MG63 (cell line): ENCODE measurements around the gene GNAI3. TPM values are rescaled to one million over a fixed set of nuclear protein-coding genes. Genes with fewer than 3 reads are reported as not detected.
"Not testable (repeated sequence)": the region's sequence is repeated elsewhere in the genome, so short reads cannot be mapped to it uniquely, and the experiment has no call there.

Experiments used
- DNase-seq: peaks from one replicate; pipeline ENCODE4 v3.0.0-alpha.2; 2020
- H3K27me3 ChIP-seq: fragments of 250-450 bp; sonication (Bioruptor Pico); 2 replicates; pipeline ENCODE4 v1.5.1; 2020; ENCODE audit warnings: mild to moderate bottlenecking, moderate library complexity
- H3K36me3 ChIP-seq: fragments of 250-450 bp; sonication (Bioruptor Pico); 2 replicates; pipeline ENCODE4 v1.5.1; 2020; ENCODE audit warnings: mild to moderate bottlenecking, moderate library complexity
- H3K4me3 ChIP-seq: fragments of 250-450 bp; sonication (Bioruptor Pico); 2 replicates; pipeline ENCODE4 v1.5.1; 2020; ENCODE audit warnings: mild to moderate bottlenecking, moderate library complexity
- H3K9me3 ChIP-seq: fragments of 250-450 bp; sonication (Bioruptor Pico); 2 replicates; pipeline ENCODE4 v1.5.1; 2020; ENCODE audit warnings: mild to moderate bottlenecking, moderate library complexity
- total RNA-seq: library from RNA; depleted of rRNA; stranded (reverse); fragments of >200 nt; shearing (Covaris generic); gene quantifications from 2 replicates; pipeline ENCODE4 v1.2.3, GENCODE V29; 2014; ENCODE audit warnings: low replicate concordance; rRNA removed

The GNAI3 gene
- total RNA-seq, 1 experiment from 2014 or later = 17.0 TPM

GRCh38 chr1:109653306-109653705 lies 104.9 kb downstream of the GNAI3 start:
- Histone ChIP-seq H3K36me3 (no peaks in the 10 kb centered on the region), H3K27me3 (no peaks in the 10 kb centered on the region), H3K9me3 (no peaks in the 10 kb centered on the region), H3K4me3 (no peak overlapping the region)
- no peak for DNase-seq

GRCh38 chr1:109654519-109654918 lies 106.1 kb downstream of the GNAI3 start:
- Histone ChIP-seq H3K27me3 (no peaks in the 10 kb centered on the region), H3K4me3 (no peak overlapping the region), H3K9me3 (no peaks in the 10 kb centered on the region), H3K36me3 (peaks cover 2% of the 10 kb centered on the region; the same call in 1 of the 2 replicates)
- DNase-seq = no peak

GRCh38 chr1:109655615-109656519 lies 107.5 kb downstream of the GNAI3 start, which contains the start of gene GSTM4:
TSS of gene GSTM4 (plus strand) at chr1:109656099. CDS start at chr1:109656390, 291 bp downstream.
- Histone ChIP-seq H3K4me3 (peak within 1 kb of the TSS; percentile 69), H3K36me3 (peaks cover 2% of the 10 kb centered on the region; the same call in 1 of the 2 replicates), H3K9me3 (no peaks in the 10 kb centered on the region), H3K27me3 (no peaks in the 10 kb centered on the region)
- DNase-seq = peak; percentile 96

GRCh38 chr1:109657395-109657794 lies 109.0 kb downstream of the GNAI3 start:
- DNase-seq = no peak
- Histone ChIP-seq H3K27me3 (no peaks in the 10 kb centered on the region), H3K9me3 (no peaks in the 10 kb centered on the region), H3K4me3 (no peak overlapping the region), H3K36me3 (peaks cover 2% of the 10 kb centered on the region; the same call in 1 of the 2 replicates)

- Histone ChIP-seq H3K9me3 (no peaks in the 10 kb centered on the region), H3K27me3 (no peaks in the 10 kb centered on the region), H3K4me3 (no peak overlapping the region), H3K36me3 (peaks cover 2% of the 10 kb centered on the region; the same call in 1 of the 2 replicates)
- DNase-seq = no peak
Measured at GRCh38 chr1:109657970-109658369, 109.6 kb downstream of the GNAI3 start.

- Histone ChIP-seq H3K4me3 (no peak overlapping the region), H3K9me3 (no peaks in the 10 kb centered on the region), H3K27me3 (no peaks in the 10 kb centered on the region), H3K36me3 (peaks cover 2% of the 10 kb centered on the region; the same call in 1 of the 2 replicates)
- DNase-seq = no peak
Measured at GRCh38 chr1:109658533-109659042, 110.2 kb downstream of the GNAI3 start.

GRCh38 chr1:109659145-109659544 lies 110.7 kb downstream of the GNAI3 start:
- no peak for DNase-seq
- H3K36me3 ChIP-seq = peaks cover 2% of the 10 kb centered on the region; the same call in 1 of the 2 replicates
- H3K4me3 ChIP-seq = no peak overlapping the region
- no peaks in the 10 kb centered on the region for H3K27me3 ChIP-seq
- H3K9me3 ChIP-seq = no peaks in the 10 kb centered on the region

GRCh38 chr1:109659997-109660690 lies 111.7 kb downstream of the GNAI3 start:
- peaks cover 2% of the 10 kb centered on the region; the same call in 1 of the 2 replicates for H3K36me3 ChIP-seq
- no peak overlapping the region for H3K4me3 ChIP-seq
- no peak for DNase-seq
- no peaks in the 10 kb centered on the region for H3K9me3 ChIP-seq
- no peaks in the 10 kb centered on the region for H3K27me3 ChIP-seq

GRCh38 chr1:109660691-109661026 lies 112.2 kb downstream of the GNAI3 start:
- not testable (repeated sequence) for H3K36me3 ChIP-seq, DNase-seq, H3K27me3 ChIP-seq, H3K9me3 ChIP-seq, H3K4me3 ChIP-seq

GRCh38 chr1:109661391-109661790 lies 113.0 kb downstream of the GNAI3 start:
- Histone ChIP-seq H3K9me3 (no peaks in the 10 kb centered on the region), H3K27me3 (no peaks in the 10 kb centered on the region), H3K36me3 (peaks cover 2% of the 10 kb centered on the region; the same call in 1 of the 2 replicates), H3K4me3 (no peak overlapping the region)
- no peak for DNase-seq

GRCh38 chr1:109664671-109665070 lies 116.3 kb downstream of the GNAI3 start:
- Histone ChIP-seq H3K9me3 (no peaks in the 10 kb centered on the region), H3K27me3 (no peaks in the 10 kb centered on the region), H3K4me3 (no peak overlapping the region), H3K36me3 (no peaks in the 10 kb centered on the region; the same call in 1 of the 2 replicates)
- no peak for DNase-seq

- H3K4me3 ChIP-seq = peak within 1 kb of the TSS; percentile 38
- no peaks in the 10 kb centered on the region for H3K27me3 ChIP-seq
- DNase-seq = peak; percentile 99
- H3K9me3 ChIP-seq = no peaks in the 10 kb centered on the region
- H3K36me3 ChIP-seq = no peaks in the 10 kb centered on the region; the same call in 1 of the 2 replicates
Measured at GRCh38 chr1:109667452-109668122, 119.2 kb downstream of the GNAI3 start, which contains the start of gene GSTM2. TSS of gene GSTM2 (plus strand) at chr1:109668057. CDS start at chr1:109668116, 59 bp downstream.

Other genes with a start within 250 kb of the GNAI3 start
- gene MYBPHL, start 241.6 kb upstream of the GNAI3 start, total RNA-seq = not detected in 2 replicates
- 0.07 and 0.46 TPM in 2 replicates for gene SORT1, start 150.7 kb upstream of the GNAI3 start, total RNA-seq
- 304 and 1,327 TPM in 2 replicates for gene PSMA5, start 122.2 kb upstream of the GNAI3 start, total RNA-seq
- gene SYPL2, start 82.1 kb upstream of the GNAI3 start, total RNA-seq = 0.46 TPM in 1 of 2 replicates, not detected in the other
- 3.9 and 10.4 TPM in 2 replicates for gene ATXN7L2, start 64.7 kb upstream of the GNAI3 start, total RNA-seq
- gene CYB561D1, start 54.5 kb upstream of the GNAI3 start, total RNA-seq = 2.2 and 6.7 TPM in 2 replicates
- 0.20 and 1.3 TPM in 2 replicates for gene AMIGO1, start 38.9 kb upstream of the GNAI3 start, total RNA-seq
- gene GPR61, start 8.7 kb upstream of the GNAI3 start, total RNA-seq = not detected in 2 replicates
- gene GNAT2, start 71.0 kb downstream of the GNAI3 start, total RNA-seq = 0.10 TPM in 1 of 2 replicates, not detected in the other
- 119 and 172 TPM in 2 replicates for gene AMPD2, start 71.2 kb downstream of the GNAI3 start, total RNA-seq
- gene GSTM4, start 107.5 kb downstream of the GNAI3 start, total RNA-seq = 27.9 and 33.5 TPM in 2 replicates
- 20.0 and 22.2 TPM in 2 replicates for gene GSTM2, start 119.4 kb downstream of the GNAI3 start, total RNA-seq
- gene GSTM1, start 139.2 kb downstream of the GNAI3 start, total RNA-seq = 67.7 and 86.1 TPM in 2 replicates
- not detected in 2 replicates for gene GSTM5, start 163.6 kb downstream of the GNAI3 start, total RNA-seq
- gene GSTM3, start 192.4 kb downstream of the GNAI3 start, total RNA-seq = 47.2 and 80.3 TPM in 2 replicates
- gene EPS8L3, start 215.3 kb downstream of the GNAI3 start, total RNA-seq = not detected in 2 replicates